GM21528 (cell line): ENCODE data around the gene ZNF182.
A peak's percentile ranks its signal among the peaks of the same experiment; 100 is the strongest.
"Not testable (repeated sequence)": the region's sequence is repeated elsewhere in the genome, so short reads cannot be mapped to it uniquely, and the experiment has no call there.

Source experiments
- ATAC-seq: cut with Tn5 transposase; IDR thresholded peaks from one replicate; pipeline ENCODE4 v1.9.1; 2021; ENCODE audit warnings: mild to moderate bottlenecking, moderate library complexity; ENCODE audit not compliant: unreplicated experiment, low FRiP score

The ZNF182 gene

DNA sequence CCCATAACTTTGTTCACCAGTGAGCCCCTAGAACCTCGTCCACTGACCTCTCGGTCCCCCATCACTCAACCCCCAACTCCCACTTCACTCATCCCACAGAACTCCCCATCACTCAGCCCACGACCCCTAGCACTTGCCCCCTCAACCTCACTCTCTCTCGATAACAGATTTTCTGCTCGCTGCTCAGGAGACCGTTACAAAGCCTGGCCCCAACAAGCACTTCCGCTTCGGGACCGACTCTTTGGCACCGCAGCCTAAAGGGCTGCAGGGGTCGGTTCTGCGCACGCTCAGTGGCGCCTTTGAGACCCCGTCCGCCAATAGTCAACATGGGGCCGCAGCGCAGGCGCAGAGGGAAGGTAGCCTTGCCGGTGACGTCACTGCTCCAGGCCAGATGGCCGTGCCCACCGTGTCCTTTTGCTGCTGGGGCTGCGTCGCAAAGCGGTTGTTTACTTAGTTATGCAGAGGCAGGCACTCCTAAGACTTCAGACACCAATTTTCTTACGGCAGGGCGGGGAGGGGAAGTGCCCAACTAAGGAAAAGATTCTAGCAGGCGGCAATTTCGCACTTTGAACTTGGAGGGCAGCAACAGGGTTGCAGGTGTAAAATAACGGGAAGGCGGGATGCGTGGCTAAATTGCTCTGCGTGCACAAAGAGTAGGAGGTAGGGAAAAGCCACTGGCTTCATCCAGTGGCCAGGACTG is at the start of gene ZNF182:
TSS of gene ZNF182 (minus strand) at position 232 of the 700 bp plus-strand sequence. CDS start 1,380 bp downstream, outside the sequence.
- peak; percentile 90 for ATAC-seq

DNA sequence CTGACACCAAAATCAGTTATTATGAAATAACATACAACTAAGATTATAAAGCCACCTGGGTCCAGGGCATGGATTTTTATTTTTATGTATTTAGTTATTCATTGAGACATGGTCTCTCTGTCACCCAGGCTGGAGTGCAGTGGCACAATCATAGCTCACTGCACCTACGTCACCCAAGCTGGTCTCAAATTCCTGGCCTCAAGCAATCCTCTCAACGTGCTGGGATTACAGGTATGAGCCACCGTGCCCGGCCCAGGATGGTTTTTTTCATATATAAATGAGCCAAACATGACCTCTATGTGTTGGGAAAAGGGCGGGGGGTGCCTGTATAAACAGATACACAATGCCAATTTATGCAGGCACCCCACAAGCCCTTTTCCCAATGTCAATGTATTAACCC is 43.1 kb upstream of the ZNF182 start:
- ATAC-seq = no peak

DNA sequence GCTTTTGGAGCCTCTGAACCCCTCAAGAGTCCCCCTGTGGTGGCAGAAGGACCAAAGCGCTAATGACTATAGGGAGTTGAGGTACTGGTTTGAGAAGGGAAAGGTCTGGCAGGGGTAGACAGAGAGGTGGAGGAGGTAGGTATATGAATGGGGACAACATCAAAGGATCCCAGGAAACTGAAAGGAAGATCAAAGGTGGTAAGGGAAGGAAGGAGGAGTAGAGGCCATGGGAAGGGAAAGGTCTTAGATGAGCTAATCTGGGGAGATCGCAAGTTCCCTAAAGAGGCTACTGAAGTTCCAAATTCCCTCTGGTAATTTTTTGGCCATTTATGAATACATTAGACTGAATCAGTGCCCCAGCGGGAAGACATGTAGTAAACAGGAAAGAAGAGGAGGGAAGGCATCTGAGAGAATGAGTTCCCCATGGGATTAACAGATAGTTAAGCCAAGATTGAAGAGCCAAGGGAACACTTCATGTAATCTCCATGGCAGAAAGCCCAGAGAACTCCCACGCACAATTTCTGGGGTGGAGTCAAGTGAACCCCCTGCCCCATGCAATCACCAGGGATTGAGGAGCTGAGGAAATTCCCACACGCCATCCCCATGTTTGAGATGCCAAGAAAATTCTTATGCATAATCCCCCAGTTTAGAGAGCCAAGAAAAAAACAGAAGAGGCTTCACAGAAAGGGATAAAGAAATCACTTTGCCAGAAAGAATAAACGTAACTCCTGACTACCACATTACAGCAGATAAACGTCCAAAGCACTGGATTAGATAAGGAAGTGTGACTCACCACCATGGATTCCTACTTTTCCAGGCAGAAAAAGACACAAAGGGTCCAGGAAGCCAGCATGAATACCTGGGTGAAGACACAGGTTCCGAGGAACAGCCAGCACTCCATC is 41.9 kb upstream of the ZNF182 start:
- ATAC-seq = no peak

DNA sequence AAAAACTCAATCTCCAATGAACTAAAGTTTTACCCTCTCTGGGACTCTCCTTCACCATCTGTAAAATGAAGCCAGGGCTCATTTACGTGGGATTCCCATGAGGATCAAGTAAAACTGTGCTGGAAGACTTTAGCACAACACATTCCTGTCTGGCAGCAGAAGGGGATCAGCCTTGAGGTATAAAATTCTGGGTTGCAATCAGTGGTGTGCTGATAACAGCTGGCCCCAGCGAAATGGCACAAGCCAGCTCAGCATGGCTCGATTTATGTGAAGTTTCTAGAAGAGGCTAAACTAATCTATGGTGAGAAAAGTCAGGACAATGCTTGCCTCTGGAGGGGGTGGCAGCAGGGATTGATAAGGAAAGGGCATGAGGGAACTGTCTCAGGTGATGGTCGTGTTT is 39.3 kb upstream of the ZNF182 start:
- ATAC-seq = no peak

DNA sequence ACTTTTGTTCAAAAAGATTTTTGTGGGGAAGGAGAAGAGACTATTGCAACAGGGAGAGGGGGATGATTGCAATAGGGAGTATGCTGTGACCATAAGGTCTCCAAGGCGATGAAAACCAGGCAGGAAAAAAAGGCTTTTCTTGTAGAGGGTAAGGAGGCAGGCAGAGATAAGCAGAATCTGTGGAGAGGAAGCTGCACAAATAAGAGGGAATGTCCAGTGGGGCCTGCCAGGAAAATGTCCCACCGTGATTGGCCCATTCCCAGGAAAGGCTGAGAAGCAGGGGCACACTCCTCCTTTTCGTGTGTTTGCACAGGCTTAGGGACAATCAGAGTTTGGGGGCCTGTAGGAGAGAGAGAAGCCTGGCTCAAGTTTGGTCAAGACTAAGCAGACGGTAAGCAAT is 32.1 kb upstream of the ZNF182 start:
- ATAC-seq = no peak

DNA sequence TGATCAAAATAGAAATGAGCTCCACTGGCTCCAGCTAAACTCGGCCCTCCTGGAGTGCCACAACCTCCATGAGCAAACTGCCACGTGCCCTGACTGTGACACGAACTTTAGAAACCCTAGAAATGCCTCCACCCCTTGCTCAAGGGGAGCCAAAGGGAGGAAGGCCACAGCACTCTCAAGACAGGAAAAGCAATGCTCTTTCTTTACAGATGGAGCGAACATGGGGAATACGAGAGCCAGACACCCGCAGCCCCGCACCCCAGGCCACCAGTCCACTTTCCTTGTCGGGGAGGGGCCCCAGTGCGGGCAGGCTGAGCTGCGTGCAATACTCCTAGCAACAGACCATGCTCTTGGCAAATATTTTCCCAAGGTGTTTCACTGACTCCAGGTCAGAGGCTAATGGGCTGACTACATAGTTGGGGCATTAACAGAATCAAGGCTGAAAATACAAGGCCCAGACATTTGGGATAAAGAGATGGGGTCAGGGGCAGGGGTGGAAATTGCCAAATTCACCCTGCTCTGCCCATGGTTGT is 26.9 kb upstream of the ZNF182 start:
- not testable (repeated sequence) for ATAC-seq

DNA sequence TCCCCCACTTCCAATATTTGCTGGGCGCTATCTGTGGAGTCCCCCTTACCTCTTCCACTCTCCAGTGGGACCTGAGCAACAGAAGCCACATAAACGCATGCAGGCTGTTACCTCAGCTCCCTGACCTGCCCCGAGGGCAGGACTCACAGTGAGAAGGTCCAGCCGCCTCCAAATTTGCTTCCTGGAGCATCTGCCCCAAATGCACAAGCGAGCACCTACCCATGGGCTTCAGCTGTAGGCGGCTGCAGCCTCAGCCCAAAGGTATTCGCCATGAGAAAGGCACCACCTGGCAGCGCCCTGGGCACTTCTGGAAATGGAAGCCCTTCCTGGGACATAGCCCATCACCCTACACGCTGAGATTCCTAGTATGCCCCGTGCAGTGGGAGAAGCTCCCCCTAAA is 26.4 kb upstream of the ZNF182 start:
- ATAC-seq = no peak

DNA sequence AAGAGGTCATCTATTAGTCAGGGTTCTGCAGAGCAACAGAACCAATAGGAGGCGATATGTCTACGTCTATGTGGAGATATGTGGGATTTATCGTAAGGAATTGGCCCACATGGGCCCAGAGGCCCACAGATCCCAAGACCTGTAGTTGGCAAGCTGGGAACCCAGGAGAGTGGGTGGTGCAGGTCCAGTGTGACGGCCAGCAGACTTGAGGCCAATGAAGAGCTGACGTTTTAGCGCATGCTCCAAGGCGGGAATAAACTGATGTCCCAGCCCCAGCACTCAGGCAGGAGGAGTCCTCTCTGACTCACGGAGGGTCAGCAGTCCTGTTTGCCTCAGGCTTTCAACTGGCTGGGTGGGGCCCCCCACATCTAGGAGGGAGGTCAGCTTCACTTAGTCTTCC is 24.3 kb upstream of the ZNF182 start:
- ATAC-seq = no peak

DNA sequence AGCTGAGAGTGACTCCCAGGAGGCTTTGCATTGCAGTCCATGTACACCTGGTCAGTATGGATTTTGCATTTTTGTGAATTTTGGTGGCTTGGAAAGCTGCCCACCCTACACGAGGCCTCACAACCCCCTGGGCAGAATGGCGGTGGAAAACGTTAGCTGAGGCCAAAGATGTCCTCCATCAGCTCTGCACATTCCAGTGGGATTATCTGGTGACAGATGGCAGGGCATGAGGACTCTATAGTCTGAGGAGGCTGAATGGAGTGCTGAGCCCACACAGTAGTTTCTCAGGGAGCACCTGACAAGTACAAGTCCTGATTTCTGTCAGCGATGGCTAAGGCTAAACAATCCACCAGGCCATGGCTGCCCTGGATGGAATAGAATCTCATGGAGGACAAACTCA is 23.8 kb upstream of the ZNF182 start:
- ATAC-seq = not testable (repeated sequence)

DNA sequence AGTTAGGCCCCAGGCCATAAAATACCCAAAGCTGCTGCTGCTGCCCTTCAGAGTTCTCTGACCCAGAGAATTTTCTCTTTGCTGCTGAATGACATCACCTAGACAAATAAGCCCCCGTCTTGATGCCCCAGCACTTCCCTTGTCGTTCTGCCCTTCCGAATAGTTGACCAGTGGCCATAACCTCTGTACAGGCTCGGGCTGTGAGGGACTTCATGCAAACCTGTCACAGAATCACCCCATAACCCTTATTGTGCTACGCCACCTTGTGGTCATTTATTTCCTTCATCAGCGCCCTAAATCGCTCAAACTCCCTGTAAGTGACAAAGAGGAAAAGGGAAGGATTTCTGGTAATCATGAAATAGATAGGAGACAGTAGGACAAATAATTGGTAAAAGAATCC is 21.8 kb upstream of the ZNF182 start:
- ATAC-seq = no peak

DNA sequence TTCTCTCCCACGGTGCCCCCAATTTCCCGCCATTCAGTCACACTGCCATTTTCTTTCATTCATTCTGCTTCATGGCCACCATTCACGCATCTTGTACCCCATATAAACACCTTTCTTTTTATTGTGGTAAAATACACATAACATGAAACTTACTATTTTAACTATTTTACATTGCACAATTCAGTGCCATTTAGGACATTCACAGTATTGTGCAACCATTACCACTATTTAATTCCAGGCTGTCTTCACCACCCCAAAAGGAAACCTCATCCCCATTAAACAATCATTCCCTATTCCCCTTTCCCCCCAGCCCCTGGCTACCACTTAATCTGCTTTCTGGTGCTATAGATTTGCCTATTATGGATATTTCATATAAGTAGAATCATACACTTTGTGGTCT is 18.9 kb upstream of the ZNF182 start:
- ATAC-seq = no peak

DNA sequence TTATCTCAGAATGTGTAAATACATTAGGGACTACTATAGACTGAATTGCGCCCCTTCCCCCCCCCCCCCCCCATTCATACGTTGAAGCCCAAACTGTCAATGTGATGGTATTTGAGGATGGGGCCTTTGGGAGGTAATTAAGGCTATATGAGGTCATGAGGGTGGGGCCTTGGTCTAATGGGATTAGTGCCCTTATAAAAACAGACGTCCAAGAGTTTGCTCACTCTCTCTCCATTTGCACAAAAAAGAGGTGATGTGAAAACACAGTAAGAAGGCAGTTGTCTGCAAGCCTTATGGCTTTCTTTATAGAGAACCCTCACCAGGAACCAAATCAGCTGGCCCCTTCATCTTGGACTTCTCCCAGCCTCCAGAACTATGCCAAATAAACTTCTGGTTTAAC is 18.3 kb upstream of the ZNF182 start:
- no peak for ATAC-seq

DNA sequence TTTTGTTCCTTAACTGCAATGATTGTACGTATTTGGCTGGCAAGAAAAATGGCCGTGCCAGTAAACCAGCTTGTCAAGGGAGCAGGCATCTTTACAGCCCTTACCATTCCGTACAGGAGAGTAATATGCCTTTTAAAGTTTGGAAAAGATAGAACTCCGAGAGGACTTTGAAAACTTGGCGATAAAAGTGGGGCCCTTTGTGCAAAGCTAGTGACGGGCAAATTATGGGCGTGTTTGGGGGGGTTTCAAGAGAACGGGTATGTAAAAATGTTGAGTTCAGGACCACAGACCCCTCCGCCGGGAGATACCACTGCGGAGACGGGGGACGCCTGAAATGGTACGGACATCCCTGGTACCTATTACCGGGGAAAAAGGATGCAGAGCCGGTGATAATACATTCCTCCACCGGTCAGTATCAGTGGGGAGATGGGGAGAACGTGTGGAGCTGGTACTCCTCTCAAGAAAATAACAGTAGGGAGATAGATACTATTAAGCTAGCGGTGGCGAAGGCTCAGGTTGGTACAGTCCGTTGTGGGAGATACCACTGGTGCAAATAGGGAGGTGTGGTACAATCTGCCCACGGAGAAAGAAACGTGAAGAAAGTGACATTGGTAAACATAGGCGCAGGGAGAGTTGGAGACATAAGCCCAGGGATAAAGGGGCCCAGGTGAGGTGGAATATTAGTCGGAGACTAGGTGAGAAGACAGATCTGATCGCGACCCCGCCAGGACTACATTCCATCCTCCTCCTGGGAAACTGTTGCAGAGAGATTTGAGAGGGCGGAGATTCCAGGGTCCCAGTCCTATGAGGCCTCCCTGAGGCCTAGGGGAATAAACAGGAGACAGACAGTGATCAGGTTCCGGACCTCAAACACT is 17.5 kb upstream of the ZNF182 start:
- ATAC-seq = peak; percentile 71

DNA sequence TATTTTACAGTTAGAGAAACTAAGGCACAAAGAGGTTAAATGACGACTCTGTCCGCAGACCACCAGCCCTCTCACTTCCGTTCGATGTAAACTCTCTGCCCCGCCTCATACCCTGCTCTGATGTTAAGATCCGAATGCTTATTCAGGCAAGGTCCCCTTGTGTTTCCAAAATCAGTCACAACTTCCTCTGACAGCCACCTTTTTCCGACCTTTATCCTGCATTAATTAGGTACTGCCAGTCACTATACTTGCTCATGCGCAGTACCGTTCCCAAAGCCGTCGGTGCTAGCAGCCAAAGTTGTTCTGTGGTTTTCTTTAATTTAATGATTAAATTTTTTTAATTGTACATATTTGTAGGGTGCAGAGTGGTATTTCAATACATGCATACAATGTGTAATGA is 16.7 kb upstream of the ZNF182 start:
- not testable (repeated sequence) for ATAC-seq

DNA sequence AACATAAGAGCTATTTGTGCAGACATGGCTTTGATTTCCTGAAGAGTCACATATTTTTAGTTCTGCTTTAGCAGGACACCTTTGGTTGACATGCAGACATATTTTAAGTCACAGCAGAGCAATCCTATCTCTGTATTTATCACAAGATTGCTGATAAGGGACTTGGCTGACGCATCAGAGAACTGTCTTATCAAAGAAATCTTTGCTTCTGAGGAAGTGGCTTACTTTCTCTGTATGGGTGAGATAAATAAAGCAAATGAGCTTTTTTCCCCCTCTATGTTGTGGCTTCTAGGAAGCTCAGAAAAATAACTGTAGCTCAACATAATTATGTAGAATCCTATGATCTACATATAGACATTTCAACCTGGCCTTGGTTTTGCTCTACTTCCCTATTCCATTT is 16.1 kb upstream of the ZNF182 start:
- ATAC-seq = not testable (repeated sequence)

DNA sequence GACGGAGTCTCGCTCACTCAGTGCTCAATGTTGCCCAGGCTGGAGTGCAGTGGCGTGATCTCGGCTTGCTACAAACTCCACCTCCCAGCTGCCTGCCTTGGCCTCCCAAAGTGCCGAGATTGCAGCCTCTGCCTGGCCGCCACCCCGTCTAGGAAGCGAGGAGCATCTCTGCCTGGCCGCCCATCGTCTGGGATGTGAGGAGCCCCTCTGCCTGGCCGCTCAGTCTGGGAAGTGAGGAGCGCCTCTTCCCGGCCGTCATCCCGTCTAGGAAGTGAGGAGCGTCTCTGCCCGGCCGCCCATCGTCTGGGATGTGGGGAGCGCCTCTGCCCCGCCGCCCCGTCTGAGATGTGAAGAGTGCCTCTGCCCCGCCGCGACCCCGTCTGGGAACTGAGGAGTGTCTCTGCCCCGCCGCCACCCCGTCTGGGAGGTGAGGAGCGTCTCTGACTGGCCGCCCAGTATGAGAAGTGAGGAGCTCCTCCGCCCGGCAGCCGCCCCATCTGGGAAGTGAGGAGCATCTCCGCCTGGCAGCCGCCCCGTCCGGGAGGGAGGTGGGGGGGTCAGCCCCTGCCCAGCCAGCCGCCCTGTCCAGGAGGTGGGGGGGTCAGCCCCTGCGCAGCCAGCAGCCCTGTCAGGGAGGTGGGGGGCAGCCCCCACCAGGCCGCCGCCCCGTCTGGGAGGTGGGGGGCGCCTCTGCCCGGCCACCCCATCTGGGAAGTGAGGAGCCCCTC is 13.0 kb upstream of the ZNF182 start:
- not testable (repeated sequence) for ATAC-seq

DNA sequence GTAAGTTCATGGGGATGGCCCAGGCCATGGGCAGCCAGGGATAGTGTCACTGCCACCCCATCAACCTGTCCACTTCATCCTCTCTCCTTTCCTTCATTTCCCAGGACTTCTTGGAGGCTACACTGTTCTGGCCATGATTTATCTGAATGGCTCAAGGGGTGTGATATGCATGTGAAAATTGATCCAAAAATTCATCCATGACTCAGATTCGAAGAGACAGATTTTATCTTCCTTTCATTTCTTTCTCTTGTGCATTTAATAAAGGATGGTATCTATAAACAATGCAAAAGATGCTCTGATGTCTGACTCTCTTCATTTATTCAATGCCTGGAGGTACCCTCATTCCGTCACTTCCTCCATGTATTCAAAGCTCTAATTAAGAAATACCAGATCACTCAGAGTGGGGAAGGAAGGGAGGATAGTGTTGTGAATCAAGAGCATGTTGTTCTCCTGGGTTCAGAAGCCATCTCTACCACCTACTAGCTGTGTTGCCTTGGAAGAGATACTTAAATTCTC is 5.7 kb upstream of the ZNF182 start:
- not testable (repeated sequence) for ATAC-seq

DNA sequence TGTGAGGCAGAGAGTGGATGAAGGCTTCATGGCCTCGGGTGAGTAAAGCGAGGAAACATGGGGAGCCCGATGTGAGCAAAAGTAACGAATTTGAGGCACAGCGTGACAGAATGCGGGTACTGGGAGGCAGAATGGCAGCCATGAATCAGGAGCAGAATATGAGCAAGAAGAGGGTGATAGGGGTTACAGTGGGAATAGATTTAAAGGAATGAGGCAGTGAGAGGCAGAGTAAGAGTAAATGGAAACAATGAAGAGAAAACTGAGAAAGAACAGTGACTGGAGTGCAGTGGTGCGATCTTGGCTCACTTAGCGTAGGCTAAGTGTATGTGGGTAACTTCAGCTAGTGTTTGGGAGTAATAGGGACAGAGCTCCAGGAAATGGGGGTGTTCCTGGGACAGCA is 2.9 kb upstream of the ZNF182 start, which contains the start of gene SPACA5:
TSS of gene SPACA5 (plus strand) at position 301 of the 400 bp plus-strand sequence. CDS start 815 bp downstream, outside the sequence.
- ATAC-seq = not testable (repeated sequence)

DNA sequence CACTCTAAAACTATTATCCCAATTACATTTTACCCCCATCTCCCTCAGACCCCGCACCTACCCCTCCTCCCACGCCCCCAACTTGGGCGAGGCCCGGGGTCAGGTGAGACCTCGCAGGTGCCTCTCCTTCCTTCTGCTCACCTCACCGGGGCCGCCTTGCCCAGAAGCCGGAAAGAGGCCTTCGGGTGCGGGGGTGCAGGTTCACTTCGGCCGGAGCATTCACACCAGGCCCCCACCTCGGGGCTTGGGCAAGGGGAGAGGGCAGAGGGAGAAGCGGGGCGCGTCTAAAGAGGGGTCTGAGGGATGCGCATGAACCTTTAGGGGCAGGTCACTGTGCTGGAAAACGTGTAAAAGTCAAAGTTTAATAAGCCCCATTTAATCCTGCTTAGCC is 427 bp downstream of the ZNF182 start:
- peak; percentile 25 for ATAC-seq
